Right cardiac atrium (tissue), 5 donors: Measurements from ENCODE around the gene P2RY6. TPM values are rescaled to one million over a fixed set of nuclear protein-coding genes. Genes with fewer than 3 reads are reported as not detected.

Experiments
- ATAC-seq, 2 donors: fragments of 200-7000 bp; cut with Tn5 transposase; one replicate each; pipeline versions ENCODE4 v1.8.0 to v1.9.1; 2020; ENCODE audit warnings: moderate library complexity in 2 of 2, mild to moderate bottlenecking in 1 of 2
- DNase-seq, 3 donors: peaks; one replicate each; pipeline ENCODE4 v3.0.0-alpha.2; 2020
- H3K27ac ChIP-seq: one replicate; pipeline ENCODE4 v1.5.1; 2013; ENCODE audit warnings: mild to moderate bottlenecking, low read length, control low read depth, moderate library complexity
- H3K27me3 ChIP-seq: one replicate; pipeline ENCODE4 v1.6.1; 2013; ENCODE audit not compliant: control insufficient read depth, insufficient read depth
- H3K4me1 ChIP-seq: one replicate; pipeline ENCODE4 v1.6.1; 2013; ENCODE audit warnings: low read length; ENCODE audit not compliant: control insufficient read depth, insufficient read depth
- H3K4me3 ChIP-seq: one replicate; pipeline ENCODE4 v1.5.1; 2013; ENCODE audit warnings: low read length, control low read depth
- H3K9me3 ChIP-seq: one replicate; pipeline ENCODE4 v1.6.1; 2013; ENCODE audit warnings: low read length; ENCODE audit not compliant: control insufficient read depth
- WGBS: extraction: QIAGEN DNeasy Blood & Tissue Kit; methylation state at CpG from one replicate; pipeline ENCODE4 v1.1.7; 2013; 5-methylcytosine and 5-hydroxymethylcytosine counted together
- intact Hi-C, 4 donors: fragments of 100-400 bp; cut with DNase I; formaldehyde crosslinking; loops; one replicate each; pipeline versions ENCODE4 v1.11.0 to v1.14.0; 2022 to 2023
- polyA plus RNA-seq: library from polyadenylated mRNA; stranded (reverse); fragments of 200-250 nt; gene quantifications from one replicate; pipeline ENCODE4 v1.2.3, GENCODE V29; 2013
- total RNA-seq, 4 donors: library from RNA; stranded (reverse); fragmentation: NEBNext Ultra II Directional; extraction: Animal tissue kit (Norgen Biotek cat#: 25700); gene quantifications; one replicate each; pipeline ENCODE4 v1.2.1, GENCODE V29; 2021
- donor health status: healthy with polysubstance abuse.
- donor health status: DM: no; HTN: yes; CAD: no.
- donor health status: DM: no; HTN: no; CAD: no.
- donor health status: DM: no; HTN: yes; CAD: no; lungs with severe emphysema.
- donor health status: DM: yes; HTN: yes; CAD: no.

Gene P2RY6
- total and polyA plus RNA-seq, 5 donors: 0.70 to 2.7 (median 1.9) TPM

DNA sequence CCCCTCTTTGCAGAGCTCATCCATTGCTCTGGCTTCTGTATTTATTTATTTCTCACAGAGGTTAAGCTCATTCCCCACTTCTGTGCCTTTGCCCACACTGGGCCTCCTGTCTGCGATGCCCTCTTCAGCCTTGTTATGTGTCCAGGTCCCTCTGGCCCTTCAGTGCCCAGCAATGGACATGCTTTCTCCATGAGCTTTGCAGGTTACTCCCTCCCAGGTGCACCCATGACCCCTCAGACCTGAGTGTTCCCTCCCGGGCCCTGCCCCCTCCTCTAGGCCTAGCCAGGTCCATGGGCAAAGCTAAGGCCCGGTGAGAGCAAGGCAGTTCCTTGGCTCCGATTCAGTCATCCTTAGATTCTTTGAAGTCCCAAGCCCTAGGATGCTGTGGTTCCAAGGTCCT lies 18.4 kb downstream of the P2RY6 start:
- no peaks in the 10 kb centered on the region for H3K9me3 ChIP-seq
- 96% methylated on average over 4 of the region's 4 CpGs for WGBS
- peaks cover 9% of the 10 kb centered on the region for H3K4me1 ChIP-seq
- DNase-seq (peak in 1 of 3 donors; percentile 27), ATAC-seq (no peak)
- H3K4me3 ChIP-seq: no peak overlapping the region
- intact Hi-C loops: no loop called here
- no peaks in the 10 kb centered on the region for H3K27me3 ChIP-seq
- no peak overlapping the region for H3K27ac ChIP-seq

- Histone ChIP-seq H3K4me3 (no peak overlapping the region), H3K9me3 (no peaks in the 10 kb centered on the region), H3K4me1 (peaks cover 9% of the 10 kb centered on the region), H3K27ac (no peak overlapping the region), H3K27me3 (no peaks in the 10 kb centered on the region)
- no peak for ATAC-seq
- 92% methylated on average over 3 of the region's 3 CpGs for WGBS
- intact Hi-C loops: no loop called here
- peak in 2 of 3 donors; percentile 19 to 22 for DNase-seq
Observed at GRCh38 chr11:73291196-73291595, 19.1 kb downstream of the P2RY6 start.

GRCh38 chr11:73291781-73292524 lies 19.8 kb downstream of the P2RY6 start:
- 81% methylated on average over 12 of the region's 12 CpGs for WGBS
- DNase-seq (peak in 1 of 3 donors; percentile 31), ATAC-seq (no peak)
- H3K4me3 ChIP-seq: no peak overlapping the region
- no peaks in the 10 kb centered on the region for H3K27me3 ChIP-seq
- no peaks in the 10 kb centered on the region for H3K9me3 ChIP-seq
- peaks cover 9% of the 10 kb centered on the region for H3K4me1 ChIP-seq
- no peak overlapping the region for H3K27ac ChIP-seq
- intact Hi-C loops: no loop called here

DNA sequence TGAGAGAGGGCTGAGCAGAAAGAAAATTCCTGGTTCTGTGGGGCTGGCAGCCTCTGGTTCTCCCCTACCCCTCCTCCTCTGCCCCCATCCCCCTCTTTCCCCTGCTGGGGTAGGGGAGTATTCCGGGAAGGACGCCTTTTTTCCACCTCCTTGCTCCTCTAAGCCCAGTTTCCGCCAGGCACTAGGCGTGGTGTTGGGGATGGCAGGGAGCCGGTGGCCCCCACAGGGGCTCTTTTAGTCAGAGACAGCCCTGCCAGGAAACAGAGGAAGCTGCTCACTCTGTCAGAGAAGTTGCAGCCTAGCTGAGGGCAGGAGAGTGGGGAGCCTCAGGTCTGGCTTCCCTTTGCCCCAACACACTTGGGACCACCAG lies 20.4 kb downstream of the P2RY6 start:
- Histone ChIP-seq H3K27ac (no peak overlapping the region), H3K4me1 (peaks cover 7% of the 10 kb centered on the region), H3K4me3 (no peak overlapping the region), H3K27me3 (no peaks in the 10 kb centered on the region), H3K9me3 (no peaks in the 10 kb centered on the region)
- ATAC-seq: peak in 1 of 2 donors; percentile 41
- intact Hi-C loops: no loop called here
- 40% methylated on average over 5 of the region's 5 CpGs for WGBS
- DNase-seq: peak in 2 of 3 donors; percentile 58 to 66

DNA sequence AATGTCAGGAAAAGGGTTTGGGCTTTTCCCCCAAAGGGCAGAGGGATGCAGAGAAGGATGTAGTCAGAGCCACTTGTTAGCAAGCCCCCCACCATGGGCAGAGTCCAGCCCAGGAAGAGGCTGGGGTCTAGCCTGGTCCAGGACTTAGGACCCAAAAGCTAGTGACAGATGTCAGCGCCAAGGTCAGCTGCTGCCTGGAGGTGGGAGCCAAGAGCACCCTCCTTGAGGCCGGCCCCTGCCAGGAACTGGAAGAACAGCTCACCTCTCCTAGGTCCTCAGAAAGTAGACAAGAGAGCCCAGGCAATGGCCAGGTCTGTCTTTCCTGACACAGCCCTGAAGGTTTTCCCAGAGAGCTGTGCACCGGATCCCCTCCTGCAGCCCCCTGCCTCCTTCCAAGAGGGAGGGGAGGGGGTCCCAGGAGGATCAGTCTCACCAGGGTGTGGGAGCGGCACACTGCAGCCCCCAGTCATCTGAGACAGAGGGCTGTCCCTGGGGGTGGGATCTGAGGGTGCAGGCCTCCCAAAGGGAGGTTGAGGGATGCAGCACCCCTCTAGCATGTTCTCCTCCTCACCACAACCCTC lies 21.3 kb downstream of the P2RY6 start:
- H3K9me3 ChIP-seq: no peaks in the 10 kb centered on the region
- no peak for ATAC-seq
- no peak overlapping the region for H3K4me3 ChIP-seq
- peaks cover 4% of the 10 kb centered on the region for H3K4me1 ChIP-seq
- H3K27me3 ChIP-seq: no peaks in the 10 kb centered on the region
- WGBS: 91% methylated on average over 4 of the region's 4 CpGs
- no peak overlapping the region for H3K27ac ChIP-seq
- peak in 1 of 3 donors; percentile 47 for DNase-seq
- intact Hi-C loops: no loop called here

DNA sequence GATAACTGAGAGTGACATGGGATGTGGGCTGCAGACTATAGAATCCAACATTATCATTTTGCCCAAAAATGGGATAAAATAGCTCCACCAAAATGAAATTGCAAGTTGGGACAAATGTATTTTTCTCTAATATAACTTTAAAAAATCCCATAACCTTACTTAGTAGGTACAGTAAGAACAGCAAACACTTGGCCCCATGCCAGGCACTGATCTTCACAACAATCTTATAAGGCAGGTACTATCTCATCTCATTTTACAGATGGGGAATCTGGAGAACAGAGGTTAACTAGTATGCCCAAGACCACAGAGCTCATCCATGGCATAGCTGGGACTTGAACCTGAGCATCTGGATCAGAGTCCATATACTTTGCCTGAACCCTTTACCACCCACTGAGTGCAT lies 22.5 kb downstream of the P2RY6 start:
- Histone ChIP-seq H3K27me3 (no peaks in the 10 kb centered on the region), H3K9me3 (no peaks in the 10 kb centered on the region), H3K4me3 (no peak overlapping the region), H3K27ac (no peak overlapping the region), H3K4me1 (no peaks in the 10 kb centered on the region)
- peak in 1 of 3 donors; percentile 39 for DNase-seq
- intact Hi-C loops: loop anchor here in 2 of 4 donors (5.0 kb wide), 1 partner anchor 98 kb away; no protein-coding TSS in a partner anchor
- ATAC-seq: no peak

- H3K27ac ChIP-seq: no peak overlapping the region
- intact Hi-C loops: loop anchor here in 2 of 4 donors (5.0 kb wide), 1 partner anchor 97 kb away; no protein-coding TSS in a partner anchor
- no peak overlapping the region for H3K4me3 ChIP-seq
- no peaks in the 10 kb centered on the region for H3K9me3 ChIP-seq
- WGBS: 42% methylated on average over 12 of the region's 12 CpGs
- ATAC-seq: peak in 1 of 2 donors; percentile 19
- peak; percentile 64 to 83 (median 81) for DNase-seq
- no peaks in the 10 kb centered on the region for H3K4me1 ChIP-seq
- H3K27me3 ChIP-seq: no peaks in the 10 kb centered on the region
Observed at GRCh38 chr11:73295241-73295995, 23.3 kb downstream of the P2RY6 start.

GRCh38 chr11:73295996-73296318 lies 23.8 kb downstream of the P2RY6 start:
- H3K4me3 ChIP-seq: no peak overlapping the region
- DNase-seq: no peak
- WGBS: 92% methylated on average over 3 of the region's 3 CpGs
- no peak for ATAC-seq
- intact Hi-C loops: loop anchor here in 2 of 4 donors (5.0 kb wide), 1 partner anchor 96 kb away; no protein-coding TSS in a partner anchor
- no peaks in the 10 kb centered on the region for H3K27me3 ChIP-seq
- H3K4me1 ChIP-seq: no peaks in the 10 kb centered on the region
- H3K27ac ChIP-seq: no peak overlapping the region
- H3K9me3 ChIP-seq: no peaks in the 10 kb centered on the region

DNA sequence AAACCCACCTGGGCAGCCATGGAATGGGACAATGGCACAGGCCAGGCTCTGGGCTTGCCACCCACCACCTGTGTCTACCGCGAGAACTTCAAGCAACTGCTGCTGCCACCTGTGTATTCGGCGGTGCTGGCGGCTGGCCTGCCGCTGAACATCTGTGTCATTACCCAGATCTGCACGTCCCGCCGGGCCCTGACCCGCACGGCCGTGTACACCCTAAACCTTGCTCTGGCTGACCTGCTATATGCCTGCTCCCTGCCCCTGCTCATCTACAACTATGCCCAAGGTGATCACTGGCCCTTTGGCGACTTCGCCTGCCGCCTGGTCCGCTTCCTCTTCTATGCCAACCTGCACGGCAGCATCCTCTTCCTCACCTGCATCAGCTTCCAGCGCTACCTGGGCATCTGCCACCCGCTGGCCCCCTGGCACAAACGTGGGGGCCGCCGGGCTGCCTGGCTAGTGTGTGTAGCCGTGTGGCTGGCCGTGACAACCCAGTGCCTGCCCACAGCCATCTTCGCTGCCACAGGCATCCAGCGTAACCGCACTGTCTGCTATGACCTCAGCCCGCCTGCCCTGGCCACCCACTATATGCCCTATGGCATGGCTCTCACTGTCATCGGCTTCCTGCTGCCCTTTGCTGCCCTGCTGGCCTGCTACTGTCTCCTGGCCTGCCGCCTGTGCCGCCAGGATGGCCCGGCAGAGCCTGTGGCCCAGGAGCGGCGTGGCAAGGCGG lies 24.5 kb downstream of the P2RY6 start:
- ATAC-seq (no peak), DNase-seq (peak in 1 of 3 donors; percentile 58)
- Histone ChIP-seq H3K27ac (no peak overlapping the region), H3K4me3 (no peak overlapping the region), H3K9me3 (no peaks in the 10 kb centered on the region), H3K27me3 (no peaks in the 10 kb centered on the region), H3K4me1 (no peaks in the 10 kb centered on the region)
- intact Hi-C loops: loop anchor here in 2 of 4 donors (5.0 kb wide), 1 partner anchor 96 kb away; no protein-coding TSS in a partner anchor
- WGBS: 95% methylated on average over 35 of the region's 35 CpGs

GRCh38 chr11:73297231-73297590 lies 25.1 kb downstream of the P2RY6 start:
- Histone ChIP-seq H3K4me1 (no peaks in the 10 kb centered on the region), H3K4me3 (no peak overlapping the region), H3K27ac (no peak overlapping the region), H3K9me3 (no peaks in the 10 kb centered on the region), H3K27me3 (no peaks in the 10 kb centered on the region)
- no peak for DNase-seq
- intact Hi-C loops: loop anchor here in 2 of 4 donors (5.0 kb wide), 1 partner anchor 95 kb away; no protein-coding TSS in a partner anchor
- WGBS: 93% methylated on average over 18 of the region's 18 CpGs
- no peak for ATAC-seq
